Jurkat, Clone E6-1 (cell line): ENCODE data around the gene NXF1. TPM values are rescaled to one million over a fixed set of nuclear protein-coding genes. Genes with fewer than 3 reads are reported as not detected.
A peak's percentile ranks its signal among the peaks of the same experiment; 100 is the strongest.
"Not testable (repeated sequence)": the region's sequence is repeated elsewhere in the genome, so short reads cannot be mapped to it uniquely, and the experiment has no call there.

Experiments used
- DNase-seq: peaks from one replicate; pipeline ENCODE4 v3.0.0-alpha.2; 2011; ENCODE audit warnings: low read depth, low spot score
- H3K4me3 ChIP-seq: 2 replicates; pipeline ENCODE4 v1.5.1; 2011; ENCODE audit warnings: mild to moderate bottlenecking, low read length, control low read depth, moderate library complexity
- polyA plus RNA-seq: library from polyadenylated mRNA; unstranded; fragments of >200 nt; gene quantifications from one replicate; pipeline ENCODE4 v1.2.1, GENCODE V29; 2012; ENCODE audit warnings: missing spikeins; ENCODE audit not compliant: insufficient read length, insufficient read depth

NXF1 gene
- polyA plus RNA-seq, result 76.7 TPM

GRCh38 chr11:62805076-62805892 is at the start of gene NXF1:
Gene NXF1, minus strand, starts transcription at chr11:62805440. Its CDS starts 84 bp downstream, at chr11:62805356.
- H3K4me3 ChIP-seq, result peak within 1 kb of the TSS; percentile 94
- peak; percentile 89 for DNase-seq

- H3K4me3 ChIP-seq, result peak overlapping the region; percentile 96
- no peak for DNase-seq
These were observed 49.0 kb upstream of the NXF1 start for GRCh38 chr11:62854013-62854824.

- no peak for DNase-seq
- peak overlapping the region; percentile 96 for H3K4me3 ChIP-seq
These were observed 48.2 kb upstream of the NXF1 start for GRCh38 chr11:62853279-62853965.

GRCh38 chr11:62852523-62853188 is 47.4 kb upstream of the NXF1 start:
- H3K4me3 ChIP-seq, result no peak overlapping the region
- DNase-seq, result no peak

- H3K4me3 ChIP-seq, result no peak overlapping the region
- no peak for DNase-seq
These were observed 46.7 kb upstream of the NXF1 start for GRCh38 chr11:62851807-62852522.

GRCh38 chr11:62850911-62851806 is 45.9 kb upstream of the NXF1 start:
- no peak for DNase-seq
- no peak overlapping the region for H3K4me3 ChIP-seq

- DNase-seq, result no peak
- H3K4me3 ChIP-seq, result no peak overlapping the region
These were observed 42.6 kb upstream of the NXF1 start for GRCh38 chr11:62847767-62848314.

- no peak overlapping the region for H3K4me3 ChIP-seq
- no peak for DNase-seq
These were observed 40.9 kb upstream of the NXF1 start for GRCh38 chr11:62846177-62846576.

- H3K4me3 ChIP-seq, result no peak overlapping the region
- DNase-seq, result no peak
These were observed 38.9 kb upstream of the NXF1 start for GRCh38 chr11:62844154-62844553.

GRCh38 chr11:62843466-62843865 is 38.2 kb upstream of the NXF1 start:
- DNase-seq, result no peak
- H3K4me3 ChIP-seq, result no peak overlapping the region

- not testable (repeated sequence) for DNase-seq, H3K4me3 ChIP-seq
These were observed 37.7 kb upstream of the NXF1 start for GRCh38 chr11:62842891-62843290.

- peak overlapping the region; percentile 49 for H3K4me3 ChIP-seq
- no peak for DNase-seq
These were observed 37.0 kb upstream of the NXF1 start for GRCh38 chr11:62842171-62842741.

GRCh38 chr11:62841361-62842170 is 36.3 kb upstream of the NXF1 start:
- peak overlapping the region; percentile 100 for H3K4me3 ChIP-seq

GRCh38 chr11:62840721-62841360 is 35.6 kb upstream of the NXF1 start:
- DNase-seq, result peak; percentile 56
- H3K4me3 ChIP-seq, result peak overlapping the region; percentile 100

More at GRCh38 chr11:62841361-62842170, 36.3 kb upstream of the NXF1 start:
- DNase-seq, result peak; percentile 100

GRCh38 chr11:62839050-62839945 is 34.1 kb upstream of the NXF1 start, which contains the start of gene WDR74:
Gene WDR74, minus strand, starts transcription at chr11:62839590. Its CDS starts 20 bp downstream, at chr11:62839570.
- DNase-seq, result peak; percentile 93
- peak within 1 kb of the TSS; percentile 100 for H3K4me3 ChIP-seq
